Mammary epithelial cell (primary cell): ENCODE measurements around the gene C16orf87.

ENCODE experiments used
- EZH2 ChIP-seq: IDR thresholded peaks from 2 replicates; pipeline ENCODE4 v1.6.1; 2012; ENCODE audit warnings: low read length, inconsistent platforms, borderline replicate concordance
- TF ChIP-seq, protein P1 (sequence below), 2 donors: IDR thresholded peaks in 1 of 2; conservative IDR thresholded peaks in 1 of 2; 2 replicates each; pipeline ENCODE4 v1.5.1; 2011 to 2012; ENCODE audit warnings: inconsistent platforms in 2 of 2, low read length in 2 of 2, mild to moderate bottlenecking in 2 of 2, control low read depth in 1 of 2, low read depth in 1 of 2; ENCODE audit not compliant: insufficient read depth in 1 of 2; ENCODE audit errors: extremely low read depth in 1 of 2

DNA sequence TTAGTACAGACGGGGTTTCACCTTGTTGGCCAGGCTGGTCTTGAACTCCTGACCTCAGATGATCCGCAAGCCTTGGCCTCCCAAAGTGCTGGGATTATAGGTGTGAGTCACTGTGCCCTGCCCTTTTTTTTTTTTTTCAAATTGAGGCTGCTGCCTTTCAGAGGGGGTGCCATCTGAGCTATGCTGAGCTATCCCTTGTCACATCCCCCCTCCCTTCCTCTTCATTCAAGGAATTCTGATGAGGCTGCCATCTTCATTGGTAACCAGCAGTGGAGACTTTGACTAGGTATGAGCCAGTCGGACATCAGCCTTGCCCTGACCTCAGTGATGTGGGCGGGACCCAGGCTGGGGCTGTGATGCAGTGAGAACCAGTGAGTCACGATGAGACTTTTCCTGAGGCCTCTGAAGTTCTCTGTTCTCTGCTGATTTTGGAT lies 28.8 kb upstream of the C16orf87 start:
- TF ChIP-seq, protein P1, sequence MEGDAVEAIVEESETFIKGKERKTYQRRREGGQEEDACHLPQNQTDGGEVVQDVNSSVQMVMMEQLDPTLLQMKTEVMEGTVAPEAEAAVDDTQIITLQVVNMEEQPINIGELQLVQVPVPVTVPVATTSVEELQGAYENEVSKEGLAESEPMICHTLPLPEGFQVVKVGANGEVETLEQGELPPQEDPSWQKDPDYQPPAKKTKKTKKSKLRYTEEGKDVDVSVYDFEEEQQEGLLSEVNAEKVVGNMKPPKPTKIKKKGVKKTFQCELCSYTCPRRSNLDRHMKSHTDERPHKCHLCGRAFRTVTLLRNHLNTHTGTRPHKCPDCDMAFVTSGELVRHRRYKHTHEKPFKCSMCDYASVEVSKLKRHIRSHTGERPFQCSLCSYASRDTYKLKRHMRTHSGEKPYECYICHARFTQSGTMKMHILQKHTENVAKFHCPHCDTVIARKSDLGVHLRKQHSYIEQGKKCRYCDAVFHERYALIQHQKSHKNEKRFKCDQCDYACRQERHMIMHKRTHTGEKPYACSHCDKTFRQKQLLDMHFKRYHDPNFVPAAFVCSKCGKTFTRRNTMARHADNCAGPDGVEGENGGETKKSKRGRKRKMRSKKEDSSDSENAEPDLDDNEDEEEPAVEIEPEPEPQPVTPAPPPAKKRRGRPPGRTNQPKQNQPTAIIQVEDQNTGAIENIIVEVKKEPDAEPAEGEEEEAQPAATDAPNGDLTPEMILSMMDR (conservative IDR thresholded peaks at IDR 0.05 in 1 of 2, IDR thresholded peaks at IDR 0.05 in 1 of 2; ENCODE audit: extremely low read depth in 1 of 2, insufficient read depth in 1 of 2, low read depth in 1 of 2, low read length in 2 of 2), result no peak
- TF ChIP-seq EZH2, result no peak
